SU-DHL-6 (cell line): ENCODE results near the gene METTL13.

Source experiments
- H2AFZ ChIP-seq: fragments of 200-600 bp; sonication (generic); 2 replicates; pipeline ENCODE4 v1.6.1; 2014; ENCODE audit warnings: low read depth, mild to moderate bottlenecking, moderate library complexity, mixed read lengths, antibody characterized with exemption, low read length; ENCODE audit not compliant: severe bottlenecking
- H3F3A ChIP-seq: fragments of 200-600 bp; shearing (Covaris generic); 2 replicates; pipeline ENCODE4 v1.6.0; 2016; ENCODE audit warnings: antibody characterized with exemption, mild to moderate bottlenecking; ENCODE audit not compliant: insufficient read depth
- H3K27ac ChIP-seq: fragments of 200-600 bp; sonication (generic); 2 replicates; pipeline ENCODE4 v1.5.1; 2016; ENCODE audit warnings: low read depth, mild to moderate bottlenecking, low read length, moderate library complexity, mixed read lengths
- H3K27me3 ChIP-seq: fragments of 200-600 bp; sonication (generic), shearing (Covaris generic); 2 replicates; pipeline ENCODE4 v1.6.0; 2014; ENCODE audit warnings: mild to moderate bottlenecking, low read length
- H3K36me3 ChIP-seq: fragments of 200-600 bp; sonication (generic); 2 replicates; pipeline ENCODE4 v1.6.1; 2014; ENCODE audit warnings: mild to moderate bottlenecking, low read length, mixed read lengths
- H3K4me2 ChIP-seq: fragments of 300-600, 200-600 bp; shearing (Covaris generic), sonication (generic); 2 replicates; pipeline ENCODE4 v1.6.0; 2014; ENCODE audit warnings: low read length, low read depth, mild to moderate bottlenecking; ENCODE audit not compliant: poor library complexity, severe bottlenecking
- H3K4me3 ChIP-seq: fragments of 200-600 bp; sonication (generic); 2 replicates; pipeline ENCODE4 v1.5.1; 2014; ENCODE audit warnings: antibody characterized with exemption, low read length, mild to moderate bottlenecking, mixed read lengths; ENCODE audit not compliant: insufficient read depth, poor library complexity, severe bottlenecking
- H3K79me2 ChIP-seq: fragments of 200-600 bp; sonication (generic); 2 replicates; pipeline ENCODE4 v1.6.1; 2014; ENCODE audit warnings: mild to moderate bottlenecking, low read length, moderate library complexity; ENCODE audit not compliant: insufficient read depth
- H3K9ac ChIP-seq: fragments of 200-600 bp; sonication (generic); 2 replicates; pipeline ENCODE4 v1.7.0; 2014; ENCODE audit warnings: mild to moderate bottlenecking, low read length
- H3K9me2 ChIP-seq: fragments of 200-600 bp; sonication (generic); replicated peaks from 2 replicates; pipeline ENCODE4 v1.6.1; 2014; ENCODE audit warnings: low read length; ENCODE audit not compliant: insufficient read depth
- H3K9me3 ChIP-seq: fragments of 200-600 bp; sonication (generic); 2 replicates; pipeline ENCODE4 v1.6.1; 2014; ENCODE audit warnings: low read length, mixed read lengths; ENCODE audit not compliant: insufficient read depth
- H4K20me1 ChIP-seq: fragments of 200-600 bp; sonication (generic); 2 replicates; pipeline ENCODE4 v1.6.1; 2014; ENCODE audit warnings: low read depth, mild to moderate bottlenecking, antibody characterized with exemption, low read length, moderate library complexity, mixed read lengths
- EZH2phosphoT487 ChIP-seq: fragments of 200-600 bp; sonication (generic), shearing (Covaris generic); conservative IDR thresholded peaks from 2 replicates; pipeline ENCODE4 v1.6.1; 2018; ENCODE audit warnings: mild to moderate bottlenecking, antibody characterized with exemption, low read length, moderate library complexity, mixed read lengths
- TF ChIP-seq, protein P1 (sequence below): fragments of 200-600 bp; sonication (generic); IDR thresholded peaks from one replicate; pipeline ENCODE4 v1.5.1; 2017; ENCODE audit warnings: antibody characterized with exemption, mild to moderate bottlenecking, low read length, moderate library complexity; ENCODE audit not compliant: insufficient read depth, poor library complexity, severe bottlenecking

The METTL13 gene

DNA sequence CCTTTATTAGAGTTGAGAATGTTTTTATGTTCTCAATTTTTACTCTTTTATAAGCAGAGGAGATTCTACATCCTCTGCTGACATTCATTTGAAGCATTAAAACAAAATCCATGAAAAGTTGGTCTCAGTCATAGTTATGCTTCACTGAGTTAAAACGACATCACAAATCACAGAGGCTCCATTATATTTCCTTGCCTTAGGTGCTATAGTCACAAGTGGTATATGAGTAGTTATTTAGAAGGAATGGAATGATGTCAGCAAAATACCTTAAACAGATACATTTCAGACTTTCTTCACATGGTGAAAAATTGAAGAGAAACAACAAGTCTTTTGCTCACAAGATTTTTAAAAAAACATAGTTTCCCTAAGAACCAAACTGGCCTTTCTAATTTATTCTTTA lies 11.7 kb upstream of the METTL13 start:
- no peak overlapping the region for H3K4me3 ChIP-seq
- no peak overlapping the region for H2AFZ ChIP-seq
- no peak for TF ChIP-seq EZH2phosphoT487
- TF ChIP-seq, protein P1, sequence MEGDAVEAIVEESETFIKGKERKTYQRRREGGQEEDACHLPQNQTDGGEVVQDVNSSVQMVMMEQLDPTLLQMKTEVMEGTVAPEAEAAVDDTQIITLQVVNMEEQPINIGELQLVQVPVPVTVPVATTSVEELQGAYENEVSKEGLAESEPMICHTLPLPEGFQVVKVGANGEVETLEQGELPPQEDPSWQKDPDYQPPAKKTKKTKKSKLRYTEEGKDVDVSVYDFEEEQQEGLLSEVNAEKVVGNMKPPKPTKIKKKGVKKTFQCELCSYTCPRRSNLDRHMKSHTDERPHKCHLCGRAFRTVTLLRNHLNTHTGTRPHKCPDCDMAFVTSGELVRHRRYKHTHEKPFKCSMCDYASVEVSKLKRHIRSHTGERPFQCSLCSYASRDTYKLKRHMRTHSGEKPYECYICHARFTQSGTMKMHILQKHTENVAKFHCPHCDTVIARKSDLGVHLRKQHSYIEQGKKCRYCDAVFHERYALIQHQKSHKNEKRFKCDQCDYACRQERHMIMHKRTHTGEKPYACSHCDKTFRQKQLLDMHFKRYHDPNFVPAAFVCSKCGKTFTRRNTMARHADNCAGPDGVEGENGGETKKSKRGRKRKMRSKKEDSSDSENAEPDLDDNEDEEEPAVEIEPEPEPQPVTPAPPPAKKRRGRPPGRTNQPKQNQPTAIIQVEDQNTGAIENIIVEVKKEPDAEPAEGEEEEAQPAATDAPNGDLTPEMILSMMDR: no peak
- H3K9me3 ChIP-seq: no peaks in the 10 kb centered on the region
- no peak overlapping the region for H3K27ac ChIP-seq
- no peaks in the 10 kb centered on the region for H3K36me3 ChIP-seq
- H3K9me2 ChIP-seq: no peaks in the 10 kb centered on the region
- H3K4me2 ChIP-seq: no peak overlapping the region
- H3K9ac ChIP-seq: no peak overlapping the region
- no peaks in the 10 kb centered on the region for H4K20me1 ChIP-seq
- no peaks in the 10 kb centered on the region for H3F3A ChIP-seq
- no peaks in the 10 kb centered on the region for H3K27me3 ChIP-seq
- H3K79me2 ChIP-seq: no peaks in the 10 kb centered on the region

DNA sequence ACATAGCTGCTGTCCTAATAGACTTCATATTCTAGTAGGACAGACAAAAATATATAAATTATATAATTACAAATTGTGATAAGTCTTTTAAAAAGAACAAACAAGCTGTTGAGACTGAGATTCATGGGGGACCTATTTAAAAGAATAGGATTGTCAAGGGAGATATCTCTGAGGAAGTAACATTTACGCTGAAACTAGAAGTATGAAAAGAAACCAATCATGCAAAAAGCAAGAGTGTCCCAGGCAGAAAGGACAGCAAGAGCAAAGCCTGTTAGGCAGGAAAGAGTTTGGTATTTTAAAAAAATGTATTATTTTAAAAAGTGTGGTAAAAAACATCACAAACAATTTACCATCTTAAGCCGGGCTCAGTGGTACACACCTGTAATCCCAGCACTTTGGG lies 9.1 kb upstream of the METTL13 start:
- Histone ChIP-seq H3K9ac (no peak overlapping the region), H3K27ac (no peak overlapping the region), H3K79me2 (no peaks in the 10 kb centered on the region), H3K9me2 (no peaks in the 10 kb centered on the region), H3K4me3 (no peak overlapping the region), H4K20me1 (no peaks in the 10 kb centered on the region), H3K9me3 (no peaks in the 10 kb centered on the region), H3K4me2 (no peak overlapping the region), H3F3A (no peaks in the 10 kb centered on the region), H3K36me3 (no peaks in the 10 kb centered on the region), H3K27me3 (no peaks in the 10 kb centered on the region), H2AFZ (no peak overlapping the region)
- TF ChIP-seq, protein P1: no peak
- no peak for TF ChIP-seq EZH2phosphoT487

DNA sequence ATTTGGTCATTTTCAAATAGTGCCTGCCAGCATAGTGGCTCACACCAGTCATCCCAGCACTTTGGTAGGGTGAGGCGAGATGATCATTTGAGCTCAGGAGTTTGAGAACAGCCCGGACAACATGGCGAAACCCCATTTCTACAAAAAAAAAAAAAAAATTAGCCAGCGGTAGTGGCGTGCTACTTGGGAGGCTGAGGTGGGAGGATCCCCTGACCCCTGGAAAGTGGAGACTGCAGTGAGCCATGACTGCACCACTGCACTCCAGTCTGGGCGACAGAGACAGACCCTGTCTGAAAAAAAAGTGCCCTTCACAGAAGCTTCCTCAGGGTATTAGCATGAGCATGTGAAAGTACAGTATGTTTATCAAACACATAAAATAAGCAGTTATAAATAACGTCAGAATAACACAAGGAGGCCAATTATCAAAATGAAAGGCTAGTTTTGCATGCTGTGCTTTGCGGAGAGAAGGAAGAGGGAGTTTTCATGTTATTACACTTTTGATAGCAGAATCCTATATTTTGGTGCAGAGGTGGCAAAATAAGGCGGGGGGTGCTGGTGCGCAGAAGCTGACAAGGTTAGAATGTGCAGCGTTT lies 781 bp upstream of the METTL13 start:
- no peaks in the 10 kb centered on the region for H4K20me1 ChIP-seq
- H3K4me3 ChIP-seq: peak overlapping the region; percentile 56
- TF ChIP-seq EZH2phosphoT487: no peak
- TF ChIP-seq, protein P1: no peak
- no peaks in the 10 kb centered on the region for H3K27me3 ChIP-seq
- H3K4me2 ChIP-seq: peak overlapping the region; percentile 90
- H3K9ac ChIP-seq: peak overlapping the region; percentile 61
- peaks cover 39% of the 10 kb centered on the region for H3K79me2 ChIP-seq
- H3F3A ChIP-seq: peaks cover 5% of the 10 kb centered on the region
- H3K27ac ChIP-seq: peak overlapping the region; percentile 88
- H3K9me3 ChIP-seq: no peaks in the 10 kb centered on the region
- no peaks in the 10 kb centered on the region for H3K9me2 ChIP-seq
- H2AFZ ChIP-seq: peak overlapping the region; percentile 93
- H3K36me3 ChIP-seq: no peaks in the 10 kb centered on the region; the same call in 1 of the 2 replicates
